Measurements from ENCODE around the gene DNAJC1.

DNAJC1 gene

DNA sequence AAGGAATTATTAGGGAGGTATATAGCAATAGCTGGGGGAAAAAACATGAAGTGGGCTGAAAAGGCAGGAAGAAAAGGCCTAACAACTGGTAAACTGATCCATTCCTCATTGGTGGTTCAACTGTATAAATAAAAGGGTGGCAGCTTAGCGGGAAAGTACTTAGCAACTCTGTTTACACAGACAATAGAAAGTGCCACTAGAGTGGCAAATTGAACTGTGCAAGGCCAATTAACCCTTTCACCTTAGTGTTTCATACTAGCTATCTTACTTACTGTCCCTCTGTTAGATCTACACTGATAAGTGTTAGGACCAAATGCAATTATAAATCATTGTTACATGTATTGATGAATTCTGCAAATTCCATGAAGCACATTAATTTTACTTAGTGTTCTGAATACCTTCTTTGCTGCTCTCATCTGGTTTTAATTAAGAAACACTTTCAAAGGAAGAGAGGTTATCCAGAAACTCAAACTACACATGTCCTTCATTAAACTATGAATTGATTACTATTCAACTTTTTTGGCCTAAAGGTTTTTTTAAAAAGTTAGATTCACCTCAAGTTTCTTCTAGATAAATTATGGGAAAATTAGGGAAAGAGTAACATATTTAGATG is 28.0 kb downstream of the DNAJC1 start:
- TF ChIP-seq, protein P1, sequence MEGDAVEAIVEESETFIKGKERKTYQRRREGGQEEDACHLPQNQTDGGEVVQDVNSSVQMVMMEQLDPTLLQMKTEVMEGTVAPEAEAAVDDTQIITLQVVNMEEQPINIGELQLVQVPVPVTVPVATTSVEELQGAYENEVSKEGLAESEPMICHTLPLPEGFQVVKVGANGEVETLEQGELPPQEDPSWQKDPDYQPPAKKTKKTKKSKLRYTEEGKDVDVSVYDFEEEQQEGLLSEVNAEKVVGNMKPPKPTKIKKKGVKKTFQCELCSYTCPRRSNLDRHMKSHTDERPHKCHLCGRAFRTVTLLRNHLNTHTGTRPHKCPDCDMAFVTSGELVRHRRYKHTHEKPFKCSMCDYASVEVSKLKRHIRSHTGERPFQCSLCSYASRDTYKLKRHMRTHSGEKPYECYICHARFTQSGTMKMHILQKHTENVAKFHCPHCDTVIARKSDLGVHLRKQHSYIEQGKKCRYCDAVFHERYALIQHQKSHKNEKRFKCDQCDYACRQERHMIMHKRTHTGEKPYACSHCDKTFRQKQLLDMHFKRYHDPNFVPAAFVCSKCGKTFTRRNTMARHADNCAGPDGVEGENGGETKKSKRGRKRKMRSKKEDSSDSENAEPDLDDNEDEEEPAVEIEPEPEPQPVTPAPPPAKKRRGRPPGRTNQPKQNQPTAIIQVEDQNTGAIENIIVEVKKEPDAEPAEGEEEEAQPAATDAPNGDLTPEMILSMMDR (IDR thresholded peaks at IDR 0.05; ENCODE audit: borderline replicate concordance, insufficient read depth, low read depth, low read length), result no peak

DNA sequence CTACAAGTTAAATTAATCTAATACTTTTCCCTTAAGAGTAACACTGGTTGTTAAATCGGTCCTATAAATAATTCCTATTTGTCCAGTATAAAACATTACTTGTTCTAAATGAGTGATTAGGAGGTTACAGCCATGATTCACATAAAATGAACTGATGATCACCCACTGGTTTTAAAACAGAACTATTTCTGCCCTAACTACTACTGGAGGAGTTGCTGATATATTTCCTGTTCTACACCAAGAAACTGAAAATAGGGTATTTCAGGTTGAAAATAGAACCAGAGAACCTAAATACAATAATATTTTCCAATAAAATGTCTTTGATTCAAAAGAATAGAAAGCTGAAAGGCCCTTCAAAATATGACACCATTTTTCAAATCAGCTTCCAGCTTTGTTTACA is 30.9 kb downstream of the DNAJC1 start:
- TF ChIP-seq, protein P1 (IDR thresholded peaks at IDR 0.05; ENCODE audit: borderline replicate concordance, insufficient read depth, low read depth, low read length), result no peak
- no peak overlapping the region for H3K4me3 ChIP-seq (ENCODE audit: low read depth, low read length)

More for the DNA sequence above, 28.0 kb downstream of the DNAJC1 start:
- H3K4me3 ChIP-seq (ENCODE audit: low read depth, low read length), result no peak overlapping the region

DNA sequence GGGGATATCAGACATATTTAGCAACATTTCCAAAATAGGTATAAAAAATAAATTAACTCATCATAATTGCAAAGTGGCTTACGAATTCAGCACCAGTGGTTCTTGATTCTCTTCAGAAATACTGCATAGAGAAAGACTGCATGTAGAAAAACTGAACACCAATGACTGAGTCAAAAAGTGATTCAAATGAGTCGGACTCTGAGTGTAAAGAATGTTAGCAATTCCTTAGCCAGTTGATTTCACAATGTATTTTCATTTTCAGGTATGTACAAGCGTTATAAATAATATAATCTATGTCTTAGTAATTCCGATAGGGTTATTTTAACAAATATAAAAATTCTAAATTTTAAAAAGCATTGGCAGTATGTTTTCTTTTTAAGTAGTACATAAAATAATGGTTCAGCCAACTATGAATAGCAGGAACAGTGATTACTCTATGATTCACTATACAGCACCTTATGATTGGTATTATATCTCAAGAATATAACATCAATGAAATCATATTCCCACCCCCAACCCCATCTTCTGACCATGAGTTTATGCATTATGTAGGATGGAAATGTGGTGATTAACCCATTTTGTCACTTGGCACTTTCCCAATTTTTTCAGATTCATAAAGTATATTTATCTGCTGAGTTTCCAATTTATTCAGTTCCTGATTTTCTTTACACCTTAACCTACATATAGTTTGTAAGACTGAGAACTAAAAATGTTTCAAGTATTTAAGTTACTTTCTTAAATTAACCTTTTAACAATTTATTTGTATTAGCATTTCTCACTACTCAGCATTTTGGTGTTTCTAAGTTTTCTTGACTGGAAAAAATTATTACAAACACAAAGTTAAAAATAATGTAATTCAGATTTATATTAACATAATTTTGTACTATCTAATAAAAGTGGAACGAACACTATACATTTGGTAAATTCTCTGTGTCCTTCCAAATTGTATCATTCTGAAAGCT is 33.9 kb downstream of the DNAJC1 start:
- TF ChIP-seq, protein P1 (IDR thresholded peaks at IDR 0.05; ENCODE audit: borderline replicate concordance, insufficient read depth, low read depth, low read length), result no peak
- H3K4me3 ChIP-seq (ENCODE audit: low read depth, low read length), result no peak overlapping the region

DNA sequence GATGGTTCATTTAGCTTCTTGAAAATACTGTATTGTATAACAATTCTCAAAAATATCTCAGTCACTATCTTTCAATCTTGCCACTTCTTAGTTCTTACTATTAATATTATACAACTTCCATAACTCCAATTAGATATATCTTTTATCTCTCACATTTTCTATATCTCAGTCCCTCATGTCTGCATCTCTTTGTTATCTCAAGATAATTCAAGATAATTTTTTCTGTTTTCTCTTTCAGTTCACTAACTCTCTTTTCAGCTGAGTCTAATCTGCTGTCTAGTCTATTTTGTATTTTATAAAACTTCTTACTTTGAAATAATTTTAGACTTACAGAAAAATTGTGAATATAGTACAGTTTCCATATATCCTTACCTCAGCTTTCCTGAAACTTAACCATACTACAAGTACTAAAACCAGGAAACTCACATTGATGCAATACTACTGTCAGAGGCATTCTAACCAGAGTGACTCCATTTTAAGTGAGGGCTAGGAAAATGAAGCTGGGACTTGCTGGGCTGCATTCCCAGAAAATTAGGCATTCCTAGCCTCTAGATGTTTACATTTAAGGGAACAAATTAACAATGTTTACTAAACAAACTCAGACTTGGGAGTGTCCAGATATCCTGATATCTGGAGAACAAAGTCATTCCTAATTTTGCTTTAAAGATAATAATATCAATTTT is 38.4 kb downstream of the DNAJC1 start:
- no peak overlapping the region for H3K4me3 ChIP-seq (ENCODE audit: low read depth, low read length)
- TF ChIP-seq, protein P1 (IDR thresholded peaks at IDR 0.05; ENCODE audit: borderline replicate concordance, insufficient read depth, low read depth, low read length), result no peak

DNA sequence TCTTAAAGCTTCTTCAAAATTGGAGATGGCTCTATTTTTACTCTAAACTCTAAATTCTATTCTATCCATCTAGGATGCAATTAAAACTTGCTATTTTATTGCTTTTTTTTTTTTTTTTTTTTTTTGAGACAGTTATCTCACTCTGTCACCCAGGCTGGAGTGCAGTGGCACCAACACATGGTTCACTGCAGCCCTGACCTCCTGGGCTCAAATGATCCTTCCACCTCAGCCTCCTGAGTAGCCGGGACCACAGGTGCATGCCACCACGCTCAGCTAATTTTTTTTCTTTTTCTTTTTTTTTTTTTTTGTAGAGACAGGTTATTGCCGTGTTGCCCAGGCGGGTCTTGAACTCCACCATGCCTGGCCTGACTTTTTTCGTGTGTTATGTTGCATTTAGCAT is 41.2 kb downstream of the DNAJC1 start:
- TF ChIP-seq, protein P1 (IDR thresholded peaks at IDR 0.05; ENCODE audit: borderline replicate concordance, insufficient read depth, low read depth, low read length), result no peak
- H3K4me3 ChIP-seq (ENCODE audit: low read depth, low read length), result no peak overlapping the region

DNA sequence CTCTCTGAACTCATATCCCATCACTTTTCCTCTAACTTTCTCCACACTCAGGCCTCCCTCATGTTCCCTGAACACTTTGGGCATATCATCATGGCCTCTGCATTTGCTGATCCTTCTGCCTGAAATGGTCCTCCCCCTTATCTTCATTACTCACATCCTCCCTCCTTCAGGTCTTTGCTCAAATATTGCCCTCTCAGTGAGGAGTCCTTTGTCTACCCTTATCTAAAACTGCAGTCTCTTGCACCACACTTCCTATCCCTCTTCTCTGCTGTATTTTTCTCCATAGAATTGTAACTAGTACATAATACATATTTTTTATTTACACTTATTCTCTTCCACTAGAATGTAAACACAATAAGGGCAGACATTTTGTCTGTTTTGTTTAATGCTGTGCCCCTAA is 41.7 kb downstream of the DNAJC1 start:
- H3K4me3 ChIP-seq (ENCODE audit: low read depth, low read length), result no peak overlapping the region
- TF ChIP-seq, protein P1 (IDR thresholded peaks at IDR 0.05; ENCODE audit: borderline replicate concordance, insufficient read depth, low read depth, low read length), result no peak

All from GM12875 (cell line).